Stimulated activated CD8-positive, alpha-beta memory T cell treated with anti-CD3 and anti-CD28 coated beads, Interleukin-7, amount 100 ng/mL, for 4 hours (primary cell): Measurements from ENCODE around the gene DAPK1.

Experiments used
- DNase-seq, 2 donors: peaks; one replicate each; pipeline ENCODE4 v3.0.0-alpha.2; 2020; ENCODE audit warnings: low read depth in 2 of 2

DAPK1 gene

DNA sequence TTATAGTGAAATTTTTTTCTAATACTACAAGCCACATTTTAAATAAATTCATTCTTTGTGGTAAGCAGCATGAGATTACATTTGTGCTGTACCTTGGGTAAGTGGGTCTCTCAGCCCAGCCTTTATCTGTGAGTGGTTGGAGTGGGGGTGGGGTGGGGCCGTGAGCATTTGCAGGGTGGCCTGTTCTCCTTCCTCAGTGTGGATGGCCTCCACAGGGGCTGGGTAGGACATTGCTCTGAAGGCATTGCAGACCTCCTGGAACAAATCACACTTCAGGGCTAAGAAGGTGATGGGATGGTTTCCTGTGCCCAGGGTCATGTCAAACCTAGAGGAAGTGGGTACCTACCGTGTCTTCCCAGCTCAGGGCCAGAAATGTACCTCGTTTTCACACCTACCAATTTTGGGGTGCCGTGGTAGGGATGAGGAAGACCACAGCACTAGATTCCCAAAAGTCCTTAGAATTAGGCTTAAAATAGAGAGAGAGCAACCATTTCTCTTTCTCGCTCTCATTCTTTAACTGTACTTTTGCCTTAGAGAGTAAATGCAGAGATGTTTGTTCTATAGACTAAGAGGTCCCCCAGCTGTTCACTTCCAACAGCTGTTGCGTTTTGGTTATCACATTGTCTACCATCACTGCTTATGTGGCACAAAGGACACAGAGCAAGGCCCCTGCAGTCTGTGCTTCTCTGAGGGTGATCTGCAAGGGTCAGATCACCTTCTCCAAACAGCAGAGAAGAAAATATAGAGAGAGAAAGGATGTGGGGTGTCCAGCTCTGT is 144.9 kb downstream of the DAPK1 start:
- DNase-seq: no peak

DNA sequence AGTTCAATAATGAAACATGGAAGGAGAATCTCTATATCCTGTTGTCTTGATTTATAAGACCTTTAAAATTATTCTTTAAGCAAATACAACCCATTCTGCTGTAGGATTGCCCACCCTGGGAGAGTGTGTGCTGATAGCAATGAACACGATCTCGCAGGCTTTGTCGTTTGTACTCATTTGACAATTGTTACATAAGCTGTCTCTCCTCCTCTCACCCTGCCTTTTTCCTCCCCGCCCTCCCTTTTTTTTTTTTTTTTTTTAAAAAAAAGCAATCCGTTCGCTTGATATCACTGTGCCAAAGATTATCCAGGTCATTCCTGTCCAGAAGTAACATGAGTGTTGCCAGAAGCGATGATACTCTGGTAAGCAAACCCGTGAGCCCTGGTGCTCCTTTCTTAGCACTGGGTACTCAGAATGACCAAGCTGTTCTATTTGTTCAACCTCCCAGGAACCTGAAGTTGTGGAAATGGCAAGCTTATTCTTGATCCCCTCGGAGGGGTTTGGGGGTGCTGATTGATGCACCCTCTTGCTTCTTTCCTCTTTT is 145.5 kb downstream of the DAPK1 start:
- no peak for DNase-seq

DNA sequence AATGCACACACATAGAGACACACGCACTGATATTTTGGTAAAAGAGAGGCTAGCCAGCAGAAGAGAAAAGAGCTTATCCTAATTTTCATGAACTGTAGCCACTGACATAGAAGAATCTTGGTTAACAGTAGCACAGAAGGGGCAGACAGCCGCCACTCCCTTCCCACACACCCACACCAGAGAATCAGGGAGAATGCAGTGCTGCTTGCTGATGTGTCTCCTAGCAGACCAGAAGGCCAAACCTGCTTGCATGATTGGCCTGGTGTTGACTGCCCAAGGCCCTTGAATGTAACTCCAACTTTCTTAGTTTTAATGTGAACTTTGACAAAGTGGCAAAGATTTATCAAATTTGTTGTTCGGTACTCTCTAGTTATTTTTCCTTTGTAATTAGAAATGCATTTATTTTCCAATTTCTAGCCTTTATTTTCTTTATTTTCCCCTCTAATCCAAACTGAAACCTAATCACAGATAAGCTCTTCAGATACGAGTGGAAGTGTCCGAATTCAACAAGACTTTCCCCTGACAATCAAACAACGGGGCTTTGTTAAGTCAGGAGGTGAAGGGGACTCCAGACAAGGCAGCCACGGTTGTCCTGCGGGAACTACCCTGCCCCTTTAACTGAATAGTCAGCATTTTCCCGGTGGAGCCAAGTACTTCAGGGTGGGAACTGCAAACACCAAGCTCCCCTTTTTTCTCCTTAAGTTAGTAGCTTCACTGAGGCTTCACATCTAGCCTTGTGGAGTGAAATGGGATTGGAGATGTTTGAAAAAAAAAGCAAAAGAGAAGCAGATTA is 146.3 kb downstream of the DAPK1 start:
- DNase-seq: no peak

DNA sequence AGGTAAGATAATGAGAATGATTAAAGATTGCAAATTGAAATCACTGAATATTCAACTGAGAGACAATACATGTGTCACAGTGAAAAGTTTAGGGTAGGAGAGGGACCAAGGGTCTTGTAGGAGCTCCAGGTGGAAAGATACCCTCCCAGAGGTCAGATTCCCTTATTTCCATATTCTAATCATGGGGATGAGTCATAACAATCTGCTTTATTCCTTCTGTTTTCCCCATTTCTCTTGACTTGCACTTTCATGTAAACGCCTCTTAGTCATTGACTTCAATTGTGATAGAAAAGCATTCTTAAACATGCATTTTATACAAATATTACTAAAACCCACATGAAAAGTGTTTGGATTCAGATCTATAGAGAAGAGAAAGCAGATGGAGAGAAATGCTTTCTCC is 147.0 kb downstream of the DAPK1 start:
- DNase-seq: no peak

DNA sequence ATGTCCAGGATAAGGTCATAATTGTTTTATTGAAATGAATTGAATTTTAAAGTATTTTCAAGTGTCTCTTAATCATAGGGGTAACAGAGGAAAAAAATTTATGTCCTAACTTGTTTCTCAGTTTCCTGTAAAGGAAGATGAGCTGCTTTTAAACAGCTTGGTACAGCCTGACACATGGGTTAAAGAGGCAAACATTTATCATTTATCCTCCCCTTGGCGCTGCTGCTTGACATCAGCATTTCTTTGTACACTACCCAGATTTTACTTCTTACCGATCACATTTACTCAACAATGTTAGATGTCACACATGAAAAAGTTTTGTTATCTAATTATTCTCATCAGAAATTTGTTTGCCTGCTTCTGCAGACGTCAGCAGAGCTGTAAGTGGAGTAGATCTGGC is 148.9 kb downstream of the DAPK1 start:
- no peak for DNase-seq

- DNase-seq: no peak
Observed at GRCh38 chr9:87647114-87647513, 149.4 kb downstream of the DAPK1 start.

- DNase-seq: no peak
Observed at GRCh38 chr9:87648606-87649005, 150.9 kb downstream of the DAPK1 start.

- no peak for DNase-seq
Observed at GRCh38 chr9:87650611-87651295, 153.1 kb downstream of the DAPK1 start.

GRCh38 chr9:87651431-87651830 is 153.8 kb downstream of the DAPK1 start:
- DNase-seq: no peak

DNA sequence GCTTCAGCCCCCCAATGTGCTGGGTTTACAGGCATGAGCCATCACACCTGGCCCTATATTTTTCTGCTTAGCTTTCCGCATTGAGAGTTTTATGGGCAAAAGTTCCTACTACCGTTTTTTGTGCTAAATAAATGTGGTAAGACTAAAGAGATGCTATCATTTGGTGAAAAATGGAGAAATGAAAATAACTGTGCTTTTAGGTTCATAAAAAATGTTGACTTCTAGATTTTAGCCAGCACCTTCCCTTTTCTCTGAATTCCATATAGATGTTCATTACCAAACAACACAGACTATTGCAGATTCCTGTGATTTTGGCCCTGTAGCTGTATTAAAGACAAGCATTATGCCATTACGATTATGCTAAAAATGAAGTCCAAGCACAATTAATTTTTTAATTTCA is 156.3 kb downstream of the DAPK1 start:
- no peak for DNase-seq

DNA sequence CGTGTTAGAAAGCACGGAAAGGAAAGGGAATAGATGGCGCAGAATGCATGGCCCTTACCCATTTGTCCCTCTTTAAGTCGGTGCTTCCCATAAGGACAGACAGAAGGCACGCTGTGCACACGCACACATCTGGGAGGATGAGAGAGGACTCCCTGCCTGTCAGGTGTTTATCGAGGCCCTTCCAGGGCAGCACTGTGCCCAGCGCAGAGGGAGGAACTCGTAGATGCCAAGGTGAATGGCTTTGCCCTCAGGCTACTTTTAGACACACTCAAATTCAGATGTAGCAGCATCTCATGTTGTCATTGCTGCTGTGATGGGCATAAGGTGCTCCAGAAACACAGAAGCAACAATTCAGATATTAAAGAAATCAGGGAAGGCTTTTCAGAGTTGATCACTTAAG is 158.1 kb downstream of the DAPK1 start:
- DNase-seq: no peak

- DNase-seq: no peak
Observed at GRCh38 chr9:87656485-87656884, 158.8 kb downstream of the DAPK1 start.

DNA sequence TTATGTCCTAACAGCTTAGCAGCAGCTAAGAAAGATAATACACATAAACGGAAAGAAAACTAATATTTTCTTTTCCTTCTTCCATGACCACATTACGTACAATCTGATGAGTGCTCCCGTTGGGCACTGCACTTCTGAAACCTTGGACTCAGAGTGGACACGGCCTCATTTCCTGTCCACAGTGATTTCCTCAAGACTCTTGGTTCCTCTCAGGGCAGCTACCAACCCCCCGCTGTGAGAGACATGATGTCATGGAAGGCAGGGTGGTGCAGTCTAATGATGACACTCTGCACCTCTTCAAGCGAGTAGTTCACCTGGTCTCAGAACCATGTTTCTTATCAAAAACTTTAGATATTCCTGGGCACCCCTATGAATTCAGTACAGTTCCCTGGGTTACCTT is 159.5 kb downstream of the DAPK1 start:
- no peak for DNase-seq

DNA sequence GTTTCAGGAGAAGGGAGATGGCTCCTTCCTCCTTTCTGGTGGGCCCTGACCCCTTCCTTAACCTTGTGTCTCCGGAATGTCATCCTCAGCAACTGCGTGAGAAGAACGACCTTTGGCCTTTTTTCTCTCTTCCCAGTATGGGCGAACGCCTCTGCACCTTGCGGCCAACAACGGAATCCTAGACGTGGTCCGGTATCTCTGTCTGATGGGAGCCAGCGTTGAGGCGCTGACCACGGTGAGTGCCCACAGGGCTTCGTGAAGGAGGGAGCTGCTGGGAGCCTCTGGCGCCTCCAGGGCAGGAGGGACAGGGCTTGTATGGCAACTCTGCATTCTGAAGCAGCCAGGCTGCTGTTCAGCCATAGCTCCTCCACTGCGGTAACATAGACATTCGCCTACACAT is 160.2 kb downstream of the DAPK1 start:
- no peak for DNase-seq

- DNase-seq: no peak
Observed at GRCh38 chr9:87658511-87658910, 160.8 kb downstream of the DAPK1 start.

- DNase-seq: no peak
Observed at GRCh38 chr9:87659534-87660419, 162.1 kb downstream of the DAPK1 start.

GRCh38 chr9:87661241-87661640 is 163.6 kb downstream of the DAPK1 start:
- DNase-seq: no peak

GRCh38 chr9:87662808-87663528 is 165.3 kb downstream of the DAPK1 start:
- DNase-seq: no peak

DNA sequence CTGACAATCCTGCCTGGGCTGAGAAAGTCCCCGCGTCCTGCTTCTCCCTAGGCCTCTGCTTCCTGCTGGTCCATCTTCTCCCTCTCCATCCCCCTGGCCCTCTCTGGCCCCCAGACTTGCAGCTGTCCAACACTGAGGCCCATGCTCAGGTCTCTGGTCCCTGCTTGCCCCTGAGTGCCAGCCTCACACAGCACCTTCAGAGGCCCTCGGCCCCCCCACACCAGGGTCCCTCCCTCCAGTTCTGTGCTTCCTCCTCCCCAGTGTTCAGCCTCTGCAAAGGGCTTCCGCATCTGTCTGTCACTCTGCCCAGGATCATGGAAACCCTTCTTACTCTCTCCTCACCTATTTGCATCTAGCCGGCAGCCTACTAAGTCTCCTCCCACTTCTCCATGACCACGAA is 165.9 kb downstream of the DAPK1 start:
- no peak for DNase-seq

- DNase-seq: no peak
Observed at GRCh38 chr9:87664153-87665060, 166.7 kb downstream of the DAPK1 start.
